ENCODE measurements around the gene CASKIN1.
"Not testable (repeated sequence)": the region's sequence is repeated elsewhere in the genome, so short reads cannot be mapped to it uniquely, and the experiment has no call there.

The CASKIN1 gene

GRCh38 chr16:2196162-2196980 lies at the start of gene CASKIN1:
Gene CASKIN1 (minus strand): TSS chr16:2196605. CDS start chr16:2196432, 173 bp downstream.
- peak; percentile 60 for DNase-seq (ENCODE audit: low spot score)

GRCh38 chr16:2244926-2245795 lies 48.8 kb upstream of the CASKIN1 start:
- no peak for DNase-seq (ENCODE audit: low spot score)

GRCh38 chr16:2244301-2244700 lies 47.9 kb upstream of the CASKIN1 start:
- no peak for DNase-seq (ENCODE audit: low spot score)

GRCh38 chr16:2243781-2244180 lies 47.4 kb upstream of the CASKIN1 start:
- DNase-seq (ENCODE audit: low spot score): no peak

GRCh38 chr16:2243031-2243528 lies 46.7 kb upstream of the CASKIN1 start:
- DNase-seq (ENCODE audit: low spot score): no peak

- no peak for DNase-seq (ENCODE audit: low spot score)
Measured at GRCh38 chr16:2242598-2242997, 46.2 kb upstream of the CASKIN1 start.

GRCh38 chr16:2240331-2240730 lies 43.9 kb upstream of the CASKIN1 start:
- not testable (repeated sequence) for DNase-seq (ENCODE audit: low spot score)

GRCh38 chr16:2238838-2239675 lies 42.7 kb upstream of the CASKIN1 start:
- no peak for DNase-seq (ENCODE audit: low spot score)

- no peak for DNase-seq (ENCODE audit: low spot score)
Measured at GRCh38 chr16:2238150-2238837, 41.9 kb upstream of the CASKIN1 start.

- no peak for DNase-seq (ENCODE audit: low spot score)
Measured at GRCh38 chr16:2237493-2238149, 41.2 kb upstream of the CASKIN1 start.

GRCh38 chr16:2237102-2237482 lies 40.7 kb upstream of the CASKIN1 start:
- no peak for DNase-seq (ENCODE audit: low spot score)

GRCh38 chr16:2236337-2237101 lies 40.1 kb upstream of the CASKIN1 start, which contains the start of gene DNASE1L2:
Gene DNASE1L2 (plus strand): TSS chr16:2236444. CDS start chr16:2236817, 373 bp downstream.
- peak; percentile 78 for DNase-seq (ENCODE audit: low spot score)

GRCh38 chr16:2235695-2236336 lies 39.4 kb upstream of the CASKIN1 start:
- no peak for DNase-seq (ENCODE audit: low spot score)

- no peak for DNase-seq (ENCODE audit: low spot score)
Measured at GRCh38 chr16:2235234-2235651, 38.8 kb upstream of the CASKIN1 start.

GRCh38 chr16:2234813-2235170 lies 38.4 kb upstream of the CASKIN1 start:
- no peak for DNase-seq (ENCODE audit: low spot score)

- DNase-seq (ENCODE audit: low spot score): no peak
Measured at GRCh38 chr16:2233872-2234812, 37.7 kb upstream of the CASKIN1 start.

- no peak for DNase-seq (ENCODE audit: low spot score)
Measured at GRCh38 chr16:2233046-2233775, 36.8 kb upstream of the CASKIN1 start.
